Stromal cell of bone marrow (primary cell): ENCODE results near the gene LINGO3.

ENCODE experiments used
- DNase-seq: peaks from one replicate; pipeline ENCODE4 v3.0.0-alpha.2; 2012; ENCODE audit warnings: low read depth

The LINGO3 gene

DNA sequence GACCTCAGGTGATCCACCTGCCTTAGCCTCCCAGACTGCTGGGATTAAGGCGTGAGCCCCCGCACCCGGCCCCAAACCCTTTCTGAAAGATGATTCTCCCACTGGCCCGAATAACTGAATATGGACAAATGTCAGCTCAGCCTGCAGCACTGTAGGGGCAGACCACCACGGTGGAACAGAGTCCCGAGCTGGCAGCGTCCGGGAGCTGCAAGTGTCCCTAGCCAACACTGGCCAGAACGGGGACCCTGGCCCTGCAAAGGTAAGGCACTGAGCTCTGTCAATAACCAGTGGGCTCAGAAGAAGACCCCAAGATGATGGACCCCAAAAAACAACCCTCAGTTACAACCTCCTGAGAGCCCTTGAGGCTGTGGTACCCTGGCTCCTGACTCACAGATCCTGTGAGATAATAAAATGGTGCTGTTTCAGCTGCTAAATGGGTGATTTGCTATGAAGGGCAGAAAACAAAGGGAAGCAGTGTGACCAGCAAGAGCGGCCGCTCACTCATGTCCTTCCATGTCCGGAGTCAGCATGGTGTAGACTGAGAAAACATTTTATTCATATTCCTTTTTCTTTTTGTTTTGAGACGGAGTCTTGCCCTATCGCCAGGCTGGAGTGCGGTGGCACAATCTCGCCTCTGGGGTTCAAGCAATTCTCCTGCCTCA is 18.9 kb upstream of the LINGO3 start:
- no peak for DNase-seq

DNA sequence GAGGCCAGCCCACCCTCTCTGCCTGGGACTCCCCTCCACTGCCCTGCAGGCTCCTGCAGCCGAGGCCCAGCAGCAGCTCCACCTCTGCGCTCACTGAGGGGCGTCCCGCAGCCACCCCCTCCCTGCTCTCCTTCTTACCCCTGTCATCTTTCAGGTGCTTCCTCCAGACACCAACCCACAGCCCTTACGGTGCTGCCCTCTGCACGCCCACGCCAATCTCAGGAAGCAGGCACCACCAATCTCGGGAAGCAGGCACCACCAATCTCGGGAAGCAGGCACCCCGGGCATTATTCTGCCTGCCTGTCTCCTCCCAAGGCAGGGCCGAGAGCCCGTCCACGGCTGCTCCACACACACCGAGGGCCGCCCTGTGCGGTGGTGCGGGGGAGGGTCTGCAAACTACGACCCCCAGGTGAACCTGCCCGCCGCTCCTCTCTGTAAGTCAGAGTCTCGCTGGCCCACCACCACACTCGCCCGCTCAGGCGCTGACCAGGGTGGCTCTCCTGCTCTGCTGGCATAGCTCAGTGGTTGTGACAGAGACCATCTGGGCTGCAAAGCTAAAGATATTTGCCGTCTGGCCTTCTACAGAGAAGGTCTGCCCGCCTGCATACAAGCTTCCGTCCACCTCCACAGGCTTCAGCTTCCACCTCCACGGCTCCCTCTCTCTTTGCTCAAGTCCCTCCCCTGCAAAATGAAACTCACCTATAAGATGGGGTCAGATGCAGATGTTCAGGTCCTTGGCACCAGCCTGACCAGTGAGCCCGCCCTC is 17.5 kb upstream of the LINGO3 start:
- no peak for DNase-seq

DNA sequence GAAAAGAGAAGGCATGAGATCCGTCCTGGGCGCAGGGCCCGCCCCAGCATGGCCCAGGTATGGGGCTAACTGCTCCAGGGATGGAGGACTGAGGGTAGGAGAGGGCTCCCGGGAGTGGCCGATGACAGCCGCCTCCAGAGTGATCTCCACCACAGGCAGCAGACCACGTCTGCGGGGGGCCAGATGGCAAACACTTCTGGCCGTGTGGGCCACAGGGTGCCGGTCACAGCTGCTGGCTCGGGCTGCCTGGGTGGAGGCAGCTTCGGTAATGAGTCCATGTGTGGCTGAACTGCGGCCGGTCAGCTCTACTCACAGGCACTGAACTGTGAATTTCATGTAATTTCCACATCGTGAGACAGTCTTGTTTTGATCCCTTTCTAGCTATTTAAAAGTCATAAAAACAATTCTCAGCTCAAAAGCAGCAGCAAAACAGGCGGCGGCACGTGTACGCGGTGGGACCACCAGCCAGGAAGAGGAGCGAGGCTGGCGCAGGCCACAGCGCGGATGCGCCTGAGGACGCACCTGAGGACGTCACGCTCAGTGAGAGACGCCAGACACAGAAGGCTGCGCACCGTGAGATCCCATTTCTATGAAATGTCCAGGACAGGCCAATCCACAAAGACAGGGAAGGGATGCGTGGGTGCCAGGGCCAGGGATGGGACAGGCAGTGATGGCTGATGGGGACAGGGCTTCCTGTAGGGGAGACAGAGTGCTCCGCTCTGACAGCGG is 16.4 kb upstream of the LINGO3 start:
- DNase-seq = no peak

DNA sequence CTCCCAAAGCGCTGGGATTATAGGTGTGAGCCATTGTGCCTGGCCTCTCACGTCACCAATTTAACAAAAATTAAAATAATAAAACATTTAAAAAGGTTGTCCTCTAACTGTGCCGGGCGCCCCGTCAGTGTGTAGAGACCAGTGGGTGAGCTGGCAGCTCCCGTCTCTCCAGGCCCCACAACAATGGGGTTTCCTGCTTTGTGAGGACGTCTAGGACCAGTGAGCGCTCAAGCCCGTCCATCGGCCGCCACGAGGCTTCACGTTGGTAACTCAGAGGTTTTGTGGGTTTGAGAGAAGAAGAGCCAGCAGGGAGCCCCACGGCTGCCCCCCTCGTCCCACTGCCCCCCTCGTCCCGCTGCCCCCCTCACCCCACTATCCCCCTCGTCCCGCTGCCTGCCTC is 15.8 kb upstream of the LINGO3 start:
- DNase-seq = no peak

DNA sequence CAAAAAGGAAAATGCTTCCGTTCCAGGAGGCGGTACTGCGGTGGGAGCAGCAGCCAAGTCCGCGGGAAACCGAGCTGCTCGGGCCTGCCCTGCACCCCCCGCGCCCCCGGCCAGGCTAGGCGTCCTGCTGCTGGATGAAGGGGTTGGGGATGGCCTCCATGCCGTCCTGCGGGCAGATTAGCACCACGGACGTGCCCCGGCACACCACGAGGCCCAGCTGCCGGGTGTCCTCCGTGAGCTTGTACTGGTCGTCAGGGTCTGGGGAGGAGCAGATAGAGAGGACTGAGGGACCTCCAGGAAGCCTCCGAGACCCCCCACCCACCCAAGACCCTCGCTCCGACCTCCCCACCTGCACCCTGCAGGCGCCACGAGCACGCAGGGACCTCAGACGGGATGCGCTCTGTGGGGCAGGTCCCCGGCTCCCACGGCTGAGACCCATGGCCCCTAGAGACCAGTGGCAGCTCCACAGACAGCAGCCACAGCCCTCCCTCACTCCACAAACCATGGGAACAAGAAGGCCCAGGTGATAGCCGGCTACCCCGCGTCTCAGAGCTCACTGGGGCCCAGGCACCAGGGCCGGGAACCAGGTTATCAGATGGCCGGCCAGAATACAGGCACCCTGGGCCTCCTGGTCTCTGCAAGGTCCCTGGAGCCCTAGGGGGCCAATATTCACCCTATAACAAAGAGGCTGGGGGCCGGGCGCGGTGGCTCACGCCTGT is 13.8 kb upstream of the LINGO3 start:
- no peak for DNase-seq

DNA sequence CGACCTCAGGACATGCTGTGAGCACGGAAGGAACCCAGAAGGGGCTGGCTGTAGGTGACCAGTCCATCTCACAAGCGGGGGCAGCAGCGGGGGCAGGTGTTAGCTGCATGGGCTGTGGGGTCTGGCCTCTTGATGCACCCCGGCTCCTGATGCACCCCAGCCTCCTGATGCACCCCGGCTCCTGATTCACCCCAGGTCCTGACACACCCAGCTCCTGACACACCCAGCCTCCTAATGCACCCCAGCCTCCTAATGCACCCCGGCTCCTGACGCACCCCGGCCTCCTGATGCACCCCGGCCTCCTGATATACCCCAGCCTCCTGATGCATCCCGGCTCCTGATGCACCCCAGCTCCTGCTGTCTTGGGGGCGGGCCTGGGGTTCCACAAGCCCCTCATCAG is 13.0 kb upstream of the LINGO3 start:
- no peak for DNase-seq

DNA sequence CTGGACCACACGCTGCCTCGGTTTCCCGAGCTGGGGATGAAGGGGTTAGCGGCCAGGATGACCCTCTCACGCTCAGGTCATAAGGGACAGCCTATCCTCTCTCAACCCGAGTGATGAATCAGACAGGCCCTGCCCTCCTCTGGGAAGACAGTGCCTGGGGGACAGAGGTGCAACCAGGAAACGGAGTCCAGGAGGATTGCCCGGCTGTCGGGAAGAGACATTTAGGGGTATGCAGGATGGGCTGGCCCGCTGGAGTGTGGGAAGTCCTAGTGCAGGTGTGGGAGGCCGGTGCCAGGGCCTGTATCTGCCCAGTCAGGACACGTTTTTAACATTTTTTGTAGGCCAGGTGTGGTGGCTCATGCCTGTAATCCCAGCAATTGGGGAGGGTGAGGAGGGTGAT is 12.1 kb upstream of the LINGO3 start:
- no peak for DNase-seq

DNA sequence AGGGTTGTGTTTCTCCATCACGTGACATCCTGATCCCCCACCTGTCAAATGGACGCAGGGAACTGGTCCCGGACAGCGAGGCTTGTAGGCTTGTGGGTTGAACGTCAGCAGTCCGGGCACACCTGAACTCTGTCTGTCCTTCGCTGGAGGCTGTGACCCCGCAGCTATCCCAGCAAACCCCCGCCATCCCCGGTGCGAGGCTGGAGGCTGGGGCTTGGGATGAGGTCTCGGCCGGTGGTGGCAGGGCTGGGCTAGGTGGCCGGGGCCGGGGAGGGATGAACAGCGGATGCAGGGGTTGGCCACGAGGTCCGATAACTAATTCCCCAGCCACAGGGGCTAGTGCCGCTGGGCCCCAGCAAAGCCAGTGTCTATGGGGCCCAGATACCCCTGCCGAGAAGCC is 11.6 kb upstream of the LINGO3 start:
- DNase-seq = no peak

DNA sequence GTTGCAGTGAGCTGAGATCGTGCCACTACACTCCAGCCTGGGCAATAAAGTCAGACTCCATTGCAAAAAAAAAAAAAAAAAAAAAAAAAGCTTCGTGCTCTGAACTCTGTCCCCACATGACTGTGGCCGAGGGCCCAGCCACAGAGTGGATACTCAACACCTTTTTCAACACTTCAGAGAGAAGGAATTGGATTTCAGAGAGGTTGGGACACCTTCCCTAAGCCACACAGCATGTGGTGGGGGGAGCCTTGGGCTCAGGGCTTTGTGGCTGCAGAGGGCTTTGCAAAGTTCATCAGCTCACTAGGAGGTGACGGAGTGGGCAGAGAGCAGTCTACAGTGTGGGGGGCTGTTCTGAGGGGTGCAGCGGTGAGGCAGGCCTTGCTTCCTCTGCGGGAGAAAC is 11.0 kb upstream of the LINGO3 start:
- DNase-seq = no peak

DNA sequence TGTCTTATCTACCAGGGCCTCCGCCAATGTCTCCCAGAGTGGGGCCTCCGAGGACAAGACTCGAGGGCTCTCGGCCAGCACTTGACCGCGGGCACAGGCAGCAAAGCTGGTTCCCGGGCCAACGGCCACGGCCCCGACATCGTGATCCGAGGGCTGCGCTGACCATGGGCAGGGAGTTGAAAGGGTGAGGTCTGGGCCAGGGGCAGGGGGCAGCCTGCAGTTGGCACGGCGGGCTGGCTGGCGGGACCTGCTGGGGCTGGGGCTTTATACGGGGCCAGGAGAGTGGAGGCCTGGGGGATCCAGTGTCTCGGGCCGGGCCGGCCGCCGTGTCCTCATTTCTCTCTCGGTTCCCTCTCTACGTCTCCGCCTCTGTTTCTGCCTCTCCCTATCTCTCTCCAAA is 9.8 kb upstream of the LINGO3 start:
- no peak for DNase-seq

DNA sequence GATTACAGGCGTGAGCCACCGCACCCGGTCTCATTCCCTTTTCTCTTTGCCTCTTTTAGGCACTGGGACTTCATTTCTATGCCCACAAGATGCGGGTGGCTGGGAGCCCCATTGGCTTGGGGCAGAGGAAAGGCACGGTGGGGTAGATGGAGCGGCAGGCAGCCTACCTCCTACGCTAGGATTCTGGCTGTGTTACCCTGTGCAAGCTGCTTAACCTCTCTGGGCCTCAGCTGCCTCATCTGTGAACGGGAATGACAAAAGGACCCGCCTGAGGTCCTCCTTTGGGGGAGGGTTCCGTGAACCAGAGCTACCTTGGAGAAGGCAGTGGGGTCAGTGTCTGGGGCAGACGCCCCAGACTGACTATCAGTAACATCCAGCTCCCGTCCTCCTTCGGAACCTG is 9.3 kb upstream of the LINGO3 start:
- DNase-seq = no peak

DNA sequence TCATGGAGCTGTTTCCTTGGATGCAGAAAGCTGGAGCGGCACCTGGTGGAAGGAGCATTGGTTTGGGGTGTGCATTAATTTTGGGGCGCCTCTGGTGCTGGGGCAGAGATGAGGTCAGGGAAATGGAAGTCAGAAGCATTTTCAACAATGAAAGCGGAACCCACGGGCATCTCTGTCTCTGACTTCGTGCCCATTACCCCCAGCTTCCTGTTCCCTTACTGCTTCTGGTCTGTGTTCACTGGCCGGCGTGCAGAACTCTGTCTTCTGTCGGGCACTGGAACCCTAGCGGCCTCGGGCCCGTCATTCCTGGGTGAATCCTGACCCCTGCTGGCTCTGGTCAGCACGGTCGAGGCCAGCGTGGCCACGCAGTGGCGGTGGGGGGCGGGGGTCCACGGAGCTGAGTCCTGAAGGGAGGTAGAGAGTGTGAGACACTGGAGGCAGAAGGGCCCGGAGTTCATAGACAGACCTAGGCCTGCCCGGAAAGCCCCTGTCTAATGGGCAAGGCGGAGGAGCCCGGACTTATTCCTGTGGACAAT is 7.9 kb upstream of the LINGO3 start:
- peak; percentile 25 for DNase-seq

DNA sequence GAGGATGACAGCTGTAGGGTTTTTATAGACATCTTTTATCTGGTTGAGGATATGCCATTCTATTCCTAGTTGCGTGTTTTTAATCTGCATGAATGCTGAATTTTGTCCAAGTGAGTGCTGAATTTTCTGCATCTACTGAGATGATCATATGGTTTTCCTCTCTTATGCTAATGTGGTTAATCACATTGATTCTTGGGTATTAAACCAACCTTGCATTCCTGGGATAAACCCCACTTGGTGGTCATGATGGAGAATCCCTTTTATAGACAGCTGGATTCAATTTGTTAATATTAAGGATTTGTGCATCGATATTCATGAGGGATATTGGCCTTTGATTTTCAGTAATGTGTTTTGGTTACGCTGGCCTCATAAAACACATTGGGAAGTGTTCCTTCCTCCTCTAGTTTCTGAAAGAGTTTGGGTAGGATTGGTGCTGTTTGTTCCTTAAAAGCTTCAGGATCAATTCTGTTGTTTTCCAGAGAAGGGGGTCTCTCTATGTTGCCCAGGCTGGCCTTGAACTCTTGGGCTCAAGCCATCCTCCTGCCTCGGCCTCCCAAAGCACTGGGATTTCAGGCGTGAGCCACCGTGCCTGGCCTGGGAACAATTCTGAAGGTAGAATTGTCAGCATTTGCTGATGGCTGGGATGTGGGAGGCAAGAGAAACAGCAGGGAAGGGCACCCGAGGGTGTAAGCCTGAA is 7.3 kb upstream of the LINGO3 start:
- no peak for DNase-seq

DNA sequence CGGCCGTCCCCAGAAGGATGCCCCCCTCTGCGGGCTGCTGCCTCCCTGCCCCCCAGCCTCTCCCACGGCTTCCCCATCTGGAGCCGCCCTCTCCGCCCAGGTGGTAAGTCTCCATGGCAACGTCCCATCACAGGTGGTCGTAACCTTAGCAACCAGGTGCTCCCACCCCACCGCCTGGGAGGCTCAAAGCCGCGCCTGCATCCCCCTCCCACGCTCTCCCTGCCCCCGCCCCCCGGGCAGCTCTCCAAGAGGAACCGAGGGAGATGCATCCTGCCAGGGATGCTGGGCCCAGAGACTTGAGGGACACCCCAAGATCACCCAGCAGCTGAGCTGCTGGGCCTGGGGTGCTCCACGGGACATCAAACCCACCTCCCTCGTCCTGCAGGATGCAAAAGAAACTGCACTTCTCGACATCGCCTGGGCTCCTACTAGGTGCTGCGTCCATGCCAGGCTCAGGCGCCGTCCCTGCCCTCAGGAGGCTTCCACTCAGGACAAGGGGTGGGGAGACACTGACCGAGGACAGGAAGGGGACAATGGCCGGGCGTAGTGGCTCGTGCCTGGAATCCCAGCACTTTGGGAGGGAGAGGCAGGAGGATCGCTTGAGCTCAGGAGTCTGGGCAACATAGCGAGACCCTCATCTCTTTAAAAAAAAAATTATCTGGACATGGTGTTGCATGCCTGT is 5.0 kb upstream of the LINGO3 start:
- DNase-seq = no peak

DNA sequence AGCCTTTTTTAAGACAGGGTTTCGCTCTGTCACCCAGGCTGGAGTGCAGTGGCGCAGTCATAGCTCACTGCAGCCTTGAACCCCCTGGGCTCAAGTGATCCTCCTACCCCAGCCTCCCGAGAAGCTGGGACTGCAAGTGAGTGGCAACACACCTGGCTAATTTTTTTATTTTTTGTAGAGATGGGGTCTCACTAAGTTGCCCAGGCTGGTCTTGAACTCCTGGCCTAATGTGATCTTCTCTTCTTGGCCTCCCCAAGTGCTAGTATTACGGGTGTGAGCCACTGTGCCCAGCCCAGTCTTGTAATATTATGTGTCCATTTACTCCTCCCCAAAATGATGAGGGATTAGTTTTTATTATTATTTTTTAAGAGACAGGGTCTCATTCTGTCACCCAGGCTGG is 3.1 kb upstream of the LINGO3 start:
- no peak for DNase-seq

DNA sequence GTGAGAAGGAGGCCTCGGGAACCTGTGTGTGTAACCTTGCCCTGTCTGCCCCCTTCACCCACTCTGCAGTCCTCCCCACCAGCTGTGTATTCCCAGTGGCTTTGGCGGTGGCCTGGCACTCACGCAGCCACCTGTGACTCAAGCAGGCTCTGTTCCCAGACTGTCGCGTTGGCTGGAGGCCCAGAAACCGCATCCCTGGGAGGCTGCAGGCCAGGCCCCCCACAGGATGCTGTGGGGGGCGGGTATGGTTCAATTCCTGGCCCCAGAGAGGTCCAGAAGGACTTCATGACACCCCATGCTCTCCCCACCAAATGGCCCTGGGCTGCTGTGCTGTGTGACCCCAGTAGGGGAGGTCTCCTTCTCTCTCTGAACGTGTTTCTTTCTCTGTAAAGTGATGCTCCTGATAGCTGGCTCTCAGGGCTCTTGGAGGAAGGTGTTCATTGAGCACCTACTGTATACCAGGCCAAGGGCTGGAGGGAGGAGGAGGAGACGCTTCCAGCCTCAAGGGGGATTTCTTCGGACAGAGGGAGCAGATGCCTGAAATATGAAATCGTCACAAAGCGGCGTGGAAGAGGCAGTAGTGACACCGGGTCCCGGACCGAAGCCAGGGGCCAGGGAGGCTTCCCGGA is 1.9 kb upstream of the LINGO3 start:
- no peak for DNase-seq

DNA sequence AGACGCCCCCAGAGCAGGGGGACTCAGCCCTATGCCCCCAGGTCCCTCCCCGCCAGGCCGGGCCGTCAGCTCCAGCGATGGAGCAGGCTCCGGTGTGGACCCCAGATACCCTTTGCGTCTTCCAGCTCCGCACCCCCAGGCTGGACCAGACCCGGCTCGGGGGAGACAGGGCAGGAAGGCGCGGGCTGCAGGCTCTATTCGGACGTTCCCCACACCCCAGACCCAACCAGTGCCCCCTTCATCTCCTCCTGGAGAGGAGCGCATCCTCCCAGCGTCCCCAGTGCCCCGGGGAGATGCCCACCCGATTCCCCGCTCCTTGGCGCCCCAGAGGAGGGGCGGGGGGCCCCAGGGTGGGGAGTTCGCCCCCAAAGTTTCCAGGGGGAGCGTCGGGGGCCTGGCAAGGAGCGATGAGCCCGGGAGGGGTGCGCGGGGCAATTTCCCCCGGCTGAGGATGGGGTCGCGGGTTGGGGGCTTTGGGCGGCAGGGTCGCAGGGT is 389 bp downstream of the LINGO3 start:
- no peak for DNase-seq

DNA sequence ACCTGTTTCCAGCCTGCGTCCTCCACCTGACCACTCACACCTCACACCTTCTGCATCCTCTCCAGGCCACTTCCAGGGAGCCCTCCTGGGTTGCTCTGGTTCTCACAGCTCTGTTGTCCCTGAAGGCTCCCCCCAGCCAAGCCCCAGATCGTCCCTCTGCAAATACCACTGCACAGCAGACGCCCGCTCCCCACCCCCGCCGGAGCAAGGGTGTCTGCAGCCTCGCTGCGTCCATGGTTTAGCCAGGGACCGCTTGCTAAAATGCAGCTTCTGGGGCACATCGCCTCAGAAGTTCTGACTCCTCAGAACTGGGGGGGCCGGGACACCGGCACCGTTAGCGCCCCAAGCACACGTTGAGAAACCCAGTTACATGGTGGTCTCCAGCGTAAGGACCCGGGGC is 983 bp downstream of the LINGO3 start:
- DNase-seq = no peak

DNA sequence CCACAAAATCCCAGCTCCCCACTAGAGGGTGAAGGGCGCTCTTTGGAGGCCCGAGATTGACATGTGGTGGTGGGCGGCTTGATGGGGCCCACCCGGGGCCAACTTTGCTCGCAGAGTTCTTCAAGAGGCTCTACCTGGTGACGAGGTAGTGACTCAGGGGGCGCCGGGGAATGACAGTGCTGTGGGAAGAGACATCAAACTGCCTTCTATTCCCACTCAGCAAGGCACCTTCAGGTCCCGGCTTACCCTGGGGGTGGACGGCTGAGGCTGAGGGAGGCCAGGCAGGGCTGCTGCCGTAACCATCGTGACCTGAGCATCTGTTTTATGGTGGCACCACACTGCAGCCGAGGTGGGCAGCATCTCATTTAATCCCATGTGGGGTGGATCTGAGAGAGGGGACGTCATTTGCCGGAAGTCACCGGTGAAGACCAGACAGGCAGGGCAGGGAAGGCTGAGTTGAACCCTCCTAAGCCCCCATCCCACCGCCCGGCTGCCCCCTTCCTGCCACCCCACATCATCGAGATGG is 1.6 kb downstream of the LINGO3 start:
- no peak for DNase-seq
